Testis (tissue), 5 donors: ENCODE data around the gene COX11. TPM values are rescaled to one million over a fixed set of nuclear protein-coding genes. Genes with fewer than 3 reads are reported as not detected.

Source experiments
- DNase-seq: peaks from one replicate; pipeline ENCODE4 v3.0.0-alpha.2; 2019
- H3K27ac ChIP-seq, 2 donors: fragments of 200-600 bp; sonication (generic); one replicate each; pipeline ENCODE4 v1.5.1; 2019
- H3K27me3 ChIP-seq: fragments of 200-600 bp; sonication (generic); one replicate; pipeline ENCODE4 v1.5.1; 2019
- H3K36me3 ChIP-seq: fragments of 200-600 bp; sonication (generic); one replicate; pipeline ENCODE4 v1.5.1; 2017; ENCODE audit warnings: low read depth; ENCODE audit errors: missing control alignments
- H3K4me1 ChIP-seq: fragments of 200-600 bp; sonication (generic); one replicate; pipeline ENCODE4 v1.5.1; 2019
- H3K4me3 ChIP-seq, 2 donors: fragments of 200-600 bp; sonication (generic); one replicate each; pipeline ENCODE4 v1.5.1; 2017 to 2019
- H3K9me3 ChIP-seq: fragments of 200-600 bp; sonication (generic); one replicate; pipeline ENCODE4 v1.5.1; 2017
- CTCF ChIP-seq, 3 experiments: fragments of 450-650 bp in 2 of 3; fragments of 200-600 bp in 1 of 3; sonication (generic) in 1 of 3; IDR thresholded peaks; one replicate each; pipeline ENCODE4 v1.5.1; 2016 to 2019; ENCODE audit warnings: antibody characterized with exemption in 3 of 3, mild to moderate bottlenecking in 2 of 3, moderate library complexity in 1 of 3
- POLR2A ChIP-seq: fragments of 450-650 bp; IDR thresholded peaks from one replicate; pipeline ENCODE4 v1.6.1; 2017; ENCODE audit warnings: antibody characterized with exemption, mild to moderate bottlenecking, moderate library complexity
- whole genome bisulfite sequencing, 2 donors: methylation state at CpG; one replicate each; pipeline ENCODE4 v1.1.5; 2018; 5-methylcytosine and 5-hydroxymethylcytosine counted together
- intact Hi-C: fragments of 100-400 bp; cut with DNase I; formaldehyde crosslinking; loops from one replicate; pipeline ENCODE4 v1.15.1; 2023; ENCODE audit warnings: low total_unique reads
- long read RNA-seq, 2 donors: transcript quantifications; one replicate each; lab custom pipeline, GENCODE V29; 2026
- polyA plus RNA-seq: library from polyadenylated mRNA; stranded (reverse); fragments of 350-450 nt; fragmentation: Illumina TruSeq; extraction: RNeasy Lipid Tissue Mini Kit (QIAGEN cat#74804); gene quantifications from one replicate; pipeline ENCODE4 v1.2.3, GENCODE V29; 2014; ENCODE audit warnings: low read depth, low replicate concordance; ENCODE audit not compliant: insufficient read depth
- total RNA-seq, 2 donors: library from RNA; depleted of rRNA; stranded (reverse); fragments of >200 nt; gene quantifications; one replicate each; pipeline ENCODE4 v1.2.3, GENCODE V29; 2016

COX11 gene
- total RNA-seq (10 to 100 TPM; 47.9 to 56.2 TPM), polyA plus RNA-seq (67.9 TPM)
- long read RNA-seq, donor 1, transcript COX11-201 (4 exons, 2,497 nt): minor isoform, 12 of 53 reads
- long read RNA-seq, donor 1, transcript COX11-202 (3 exons, 1,108 nt): minor isoform, 6 of 53 reads
- long read RNA-seq, donor 1, transcript COX11-203 (1 exons, 3,244 nt): major isoform, 20 of 53 reads
- long read RNA-seq, donor 1, partial matches to known transcripts: 12 of 53 reads
- long read RNA-seq, donor 1, other reads (novel, unspliced or antisense): 0 of 53 reads
- long read RNA-seq, donor 2, partial matches to known transcripts: 7 of 17 reads
- long read RNA-seq, donor 2, other reads (novel, unspliced or antisense): 0 of 17 reads

GRCh38 chr17:54968262-54968987 is at the start of gene COX11, which contains the start of gene STXBP4:
Gene COX11 (minus strand): TSS chr17:54968654. CDS start chr17:54968646, 8 bp downstream.
Gene STXBP4 (plus strand): TSS chr17:54968765. CDS start chr17:54986220, 17,455 bp downstream.
- DNase-seq: peak; percentile 99
- peaks cover 31% of the 10 kb centered on the region for H3K4me1 ChIP-seq
- H3K27me3 ChIP-seq: no peaks in the 10 kb centered on the region
- H3K27ac ChIP-seq: peak within 1 kb of the TSS; percentile 89 to 93
- peak within 1 kb of the TSS; percentile 87 to 95 for H3K4me3 ChIP-seq
- TF ChIP-seq CTCF (IDR thresholded peaks at IDR 0.05) (peak in 1 of 3 experiments; percentile 18), POLR2A (peak; percentile 72)
- H3K36me3 ChIP-seq: no peaks in the 10 kb centered on the region
- WGBS, 2 donors: 0% methylated on average over 35 to 57 of the region's 57 CpGs
- no peaks in the 10 kb centered on the region for H3K9me3 ChIP-seq
- intact Hi-C loops: no loop called here

- no peaks in the 10 kb centered on the region for H3K4me1 ChIP-seq
- no peak overlapping the region for H3K4me3 ChIP-seq
- TF ChIP-seq CTCF (IDR thresholded peaks at IDR 0.05): peak in 1 of 3 experiments; percentile 9
- no peak for TF ChIP-seq POLR2A
- H3K9me3 ChIP-seq: no peaks in the 10 kb centered on the region
- no peaks in the 10 kb centered on the region for H3K36me3 ChIP-seq
- intact Hi-C loops: no loop called here
- H3K27me3 ChIP-seq: no peaks in the 10 kb centered on the region
- 88 to 100% methylated on average over 1 of the region's 1 CpG for WGBS, 2 donors
- no peak overlapping the region for H3K27ac ChIP-seq
- no peak for DNase-seq
Observed at GRCh38 chr17:55005520-55005919, 37.1 kb upstream of the COX11 start.

GRCh38 chr17:55004484-55004883 is 36.0 kb upstream of the COX11 start:
- Histone ChIP-seq H3K27ac (no peak overlapping the region), H3K4me1 (no peaks in the 10 kb centered on the region), H3K36me3 (no peaks in the 10 kb centered on the region), H3K27me3 (no peaks in the 10 kb centered on the region), H3K4me3 (no peak overlapping the region), H3K9me3 (no peaks in the 10 kb centered on the region)
- intact Hi-C loops: no loop called here
- TF ChIP-seq CTCF (IDR thresholded peaks at IDR 0.05) (no peak), POLR2A (no peak)
- WGBS, 2 donors: 83 to 85% methylated on average over 5 of the region's 5 CpGs
- no peak for DNase-seq

GRCh38 chr17:55002458-55002857 is 34.0 kb upstream of the COX11 start:
- DNase-seq: no peak
- intact Hi-C loops: no loop called here

More at GRCh38 chr17:55002458-55002857, 34.0 kb upstream of the COX11 start:
- H3K9me3 ChIP-seq: no peaks in the 10 kb centered on the region
- H3K4me3 ChIP-seq: no peak overlapping the region
- no peak for TF ChIP-seq CTCF (IDR thresholded peaks at IDR 0.05)
- TF ChIP-seq POLR2A: no peak
- H3K27ac ChIP-seq: no peak overlapping the region
- no peaks in the 10 kb centered on the region for H3K27me3 ChIP-seq
- no peaks in the 10 kb centered on the region for H3K4me1 ChIP-seq
- H3K36me3 ChIP-seq: no peaks in the 10 kb centered on the region
